Spleen (tissue), 11 donors: ENCODE measurements around the gene PELI2. TPM values are rescaled to one million over a fixed set of nuclear protein-coding genes. Genes with fewer than 3 reads are reported as not detected.

Experiments used
- DNase-seq: peaks from one replicate; pipeline ENCODE4 v3.0.0-alpha.2; 2020
- H3K27ac ChIP-seq, 8 donors: fragments of 200-600 bp; sonication (generic) in 7 of 8; 1 replicate in 4 of 8; 2 replicates in 4 of 8; pipeline versions ENCODE4 v1.5.0 to v1.8.0; 2016 to 2021; ENCODE audit warnings: inconsistent platforms in 4 of 8, mild to moderate bottlenecking in 4 of 8, moderate library complexity in 1 of 8
- H3K27me3 ChIP-seq, 7 donors: fragments of 200-600 bp; sonication (generic) in 6 of 7; replicated peaks in 1 of 7; 1 replicate in 4 of 7; 2 replicates in 3 of 7; pipeline versions ENCODE4 v1.5.0 to v1.8.0; 2016 to 2021; ENCODE audit warnings: inconsistent platforms in 3 of 7, mild to moderate bottlenecking in 1 of 7
- H3K36me3 ChIP-seq, 6 donors: fragments of 200-600 bp; sonication (generic) in 5 of 6; 1 replicate in 4 of 6; 2 replicates in 2 of 6; pipeline versions ENCODE4 v1.5.0 to v1.8.0; 2016 to 2021; ENCODE audit warnings: inconsistent platforms in 2 of 6
- H3K4me1 ChIP-seq, 6 donors: fragments of 200-600 bp; sonication (generic) in 5 of 6; 1 replicate in 3 of 6; 2 replicates in 3 of 6; pipeline versions ENCODE4 v1.5.0 to v1.8.0; 2016 to 2021; ENCODE audit warnings: inconsistent platforms in 3 of 6
- H3K4me3 ChIP-seq, 8 donors: fragments of 200-600 bp; sonication (generic) in 7 of 8; 1 replicate in 4 of 8; 2 replicates in 4 of 8; pipeline versions ENCODE4 v1.5.0 to v1.8.0; 2016 to 2021; ENCODE audit warnings: inconsistent platforms in 4 of 8, mild to moderate bottlenecking in 4 of 8, moderate library complexity in 2 of 8
- H3K9me3 ChIP-seq, 8 donors: fragments of 200-600 bp; sonication (generic) in 7 of 8; 1 replicate in 4 of 8; 2 replicates in 4 of 8; pipeline versions ENCODE4 v1.5.0 to v1.8.0; 2016 to 2021; ENCODE audit warnings: inconsistent platforms in 4 of 8
- POLR2A ChIP-seq, 3 donors: fragments of 450-650 bp; IDR thresholded peaks; one replicate each; pipeline ENCODE4 v1.5.1; 2017; ENCODE audit warnings: antibody characterized with exemption in 3 of 3, mild to moderate bottlenecking in 1 of 3
- POLR2AphosphoS5 ChIP-seq, 3 donors: sonication (generic); formaldehyde crosslinking; IDR thresholded peaks; one replicate each; pipeline ENCODE4 v1.5.1; 2017; ENCODE audit warnings: antibody characterized with exemption in 3 of 3
- WGBS, 5 donors: extraction: QIAGEN DNeasy Blood & Tissue Kit in 3 of 5; methylation state at CpG; one replicate each; pipeline versions ENCODE4 v1.1.5 to v1.1.7; 2013 to 2018; 5-methylcytosine and 5-hydroxymethylcytosine counted together
- intact Hi-C: fragments of 100-400 bp; cut with DNase I; formaldehyde crosslinking; loops from one replicate; pipeline ENCODE4 v1.15.0; 2023; ENCODE audit warnings: low total_unique reads
- polyA plus RNA-seq, 3 donors: library from polyadenylated mRNA; stranded (reverse); fragments of 200-250 nt; gene quantifications; one replicate each; pipeline ENCODE4 v1.2.1, GENCODE V29; 2013
- total RNA-seq, 7 donors: library from RNA; depleted of rRNA in 3 of 7; stranded (reverse); fragments of >200 nt in 3 of 7; fragmentation: NEBNext Ultra II Directional in 4 of 7; extraction: Animal tissue kit (Norgen Biotek cat#: 25700) in 4 of 7; gene quantifications; one replicate each; pipeline versions ENCODE4 v1.1.0 to v1.2.1, GENCODE V29; 2016 to 2021
- TF ChIP-seq, protein P1 (sequence below), 11 experiments: fragments of 200-600 bp in 7 of 11; fragments of 450-650 bp in 4 of 11; sonication (generic) in 4 of 11; IDR thresholded peaks in 8 of 11; conservative IDR thresholded peaks in 3 of 11; 1 replicate in 7 of 11; 2 replicates in 4 of 11; pipeline versions ENCODE4 v1.4.0 to v1.8.0; 2016 to 2021; ENCODE audit warnings: antibody characterized with exemption in 11 of 11, inconsistent platforms in 4 of 11, mild to moderate bottlenecking in 1 of 11
- donor health status: healthy with polysubstance abuse.
- donor health status: DM: no; HTN: no; CAD: no; lungs with moderate emphysema.
- donor health status: DM: no; HTN: no; CAD: no.
- donor health status: Bipolar disorder and iron deficiency.
- donor health status: healthy.
- donor health status: DM: no; HTN: no; CAD: no.
- donor health status: DM: yes; HTN: yes; CAD: no.

The PELI2 gene
- total and polyA plus RNA-seq, 10 donors, result 2.1 to 25.3 (median 18.0) TPM

DNA sequence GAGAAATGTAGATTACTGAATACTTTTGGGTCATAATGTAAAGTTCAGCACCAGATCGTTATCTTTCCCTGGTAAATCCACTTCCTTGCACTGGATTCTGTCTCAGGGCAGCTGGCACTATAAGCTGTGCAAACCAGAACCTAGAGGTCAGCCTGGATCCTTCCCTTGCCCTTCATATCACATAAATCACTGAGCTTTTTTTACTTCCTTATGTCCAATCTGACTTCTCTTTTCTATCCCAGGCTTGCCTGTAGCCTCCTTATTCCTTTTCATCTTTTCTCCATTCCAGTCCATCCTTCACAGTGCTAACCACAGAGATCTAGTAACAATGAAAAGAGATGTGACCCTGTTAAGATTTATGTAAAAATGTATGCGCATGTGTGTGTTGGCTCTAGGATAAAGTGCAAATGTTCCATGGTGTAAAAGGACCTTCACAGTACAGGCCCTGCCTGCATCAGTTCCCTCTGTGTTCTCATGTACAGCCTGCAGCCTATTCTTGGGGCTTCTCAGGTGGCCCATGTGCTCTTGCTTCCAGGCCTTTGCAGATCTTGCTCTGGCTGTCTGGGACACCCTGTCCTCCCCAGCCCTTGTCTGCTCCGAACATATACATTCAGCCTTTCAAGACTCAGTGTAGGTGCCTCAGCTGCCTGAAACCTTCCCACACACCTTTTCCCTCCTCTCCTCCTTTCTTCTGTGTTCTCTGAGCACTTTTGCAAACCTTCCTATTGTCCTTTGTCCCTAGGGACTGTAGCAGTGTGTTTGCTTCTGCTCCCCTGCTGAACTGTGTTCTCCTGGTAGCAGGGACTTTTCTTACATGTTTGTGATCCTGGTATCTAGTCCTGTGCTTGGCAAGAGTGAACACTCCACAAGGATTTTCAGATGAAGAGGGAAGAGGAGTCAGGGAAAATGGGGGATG, 30.0 kb downstream of the PELI2 start:
- no peak overlapping the region for H3K4me3 ChIP-seq

DNA sequence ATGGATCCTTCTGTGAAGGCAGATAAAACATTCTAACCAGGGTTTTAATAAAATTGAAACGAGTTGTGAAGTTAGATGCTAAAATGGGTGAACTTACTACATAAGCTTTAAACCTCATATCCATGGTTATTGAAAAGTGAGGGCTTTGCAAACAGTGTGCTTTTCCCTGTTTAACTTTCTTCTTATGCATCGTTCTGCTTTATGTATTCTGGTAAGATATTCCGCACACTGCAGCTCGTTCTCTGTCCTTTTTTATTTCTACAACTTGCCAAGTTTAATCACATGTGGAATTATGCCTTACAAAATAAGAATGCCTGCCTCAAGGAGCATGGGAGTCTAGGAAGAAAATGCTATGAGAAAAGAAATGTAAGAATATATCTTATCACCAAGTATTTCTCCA, 30.9 kb downstream of the PELI2 start:
- no peak for DNase-seq
- Histone ChIP-seq H3K36me3 (no peaks in the 10 kb centered on the region), H3K4me1 (peaks cover 0 to 53% (median 30%) of the 10 kb centered on the region in 6 donors), H3K4me3 (no peak overlapping the region), H3K9me3 (no peaks in the 10 kb centered on the region), H3K27me3 (no peaks in the 10 kb centered on the region), H3K27ac (no peak overlapping the region)
- TF ChIP-seq POLR2AphosphoS5 (IDR thresholded peaks at IDR 0.05) (no peak), POLR2A (IDR thresholded peaks at IDR 0.05) (no peak)
- TF ChIP-seq, protein P1, sequence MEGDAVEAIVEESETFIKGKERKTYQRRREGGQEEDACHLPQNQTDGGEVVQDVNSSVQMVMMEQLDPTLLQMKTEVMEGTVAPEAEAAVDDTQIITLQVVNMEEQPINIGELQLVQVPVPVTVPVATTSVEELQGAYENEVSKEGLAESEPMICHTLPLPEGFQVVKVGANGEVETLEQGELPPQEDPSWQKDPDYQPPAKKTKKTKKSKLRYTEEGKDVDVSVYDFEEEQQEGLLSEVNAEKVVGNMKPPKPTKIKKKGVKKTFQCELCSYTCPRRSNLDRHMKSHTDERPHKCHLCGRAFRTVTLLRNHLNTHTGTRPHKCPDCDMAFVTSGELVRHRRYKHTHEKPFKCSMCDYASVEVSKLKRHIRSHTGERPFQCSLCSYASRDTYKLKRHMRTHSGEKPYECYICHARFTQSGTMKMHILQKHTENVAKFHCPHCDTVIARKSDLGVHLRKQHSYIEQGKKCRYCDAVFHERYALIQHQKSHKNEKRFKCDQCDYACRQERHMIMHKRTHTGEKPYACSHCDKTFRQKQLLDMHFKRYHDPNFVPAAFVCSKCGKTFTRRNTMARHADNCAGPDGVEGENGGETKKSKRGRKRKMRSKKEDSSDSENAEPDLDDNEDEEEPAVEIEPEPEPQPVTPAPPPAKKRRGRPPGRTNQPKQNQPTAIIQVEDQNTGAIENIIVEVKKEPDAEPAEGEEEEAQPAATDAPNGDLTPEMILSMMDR (IDR thresholded peaks at IDR 0.05 in 8 of 11, conservative IDR thresholded peaks at IDR 0.05 in 3 of 11), result no peak
- 68 to 88% (median 77%) methylated on average over 4 of the region's 4 CpGs for WGBS, 5 donors
- intact Hi-C loops, result no loop called here

More for the DNA sequence above, 30.0 kb downstream of the PELI2 start:
- WGBS, 5 donors, result 58 to 67% (median 62%) methylated on average over 3 of the region's 3 CpGs
- H3K27ac ChIP-seq, result no peak overlapping the region
- TF ChIP-seq POLR2AphosphoS5 (IDR thresholded peaks at IDR 0.05), result no peak
- TF ChIP-seq, protein P1 (IDR thresholded peaks at IDR 0.05 in 8 of 11, conservative IDR thresholded peaks at IDR 0.05 in 3 of 11), result no peak
- TF ChIP-seq POLR2A (IDR thresholded peaks at IDR 0.05), result no peak
- H3K9me3 ChIP-seq, result no peaks in the 10 kb centered on the region
- intact Hi-C loops, result no loop called here
- no peak for DNase-seq
- H3K27me3 ChIP-seq, result no peaks in the 10 kb centered on the region
- H3K36me3 ChIP-seq, result no peaks in the 10 kb centered on the region
- H3K4me1 ChIP-seq, result peaks cover 0 to 53% (median 30%) of the 10 kb centered on the region in 6 donors

DNA sequence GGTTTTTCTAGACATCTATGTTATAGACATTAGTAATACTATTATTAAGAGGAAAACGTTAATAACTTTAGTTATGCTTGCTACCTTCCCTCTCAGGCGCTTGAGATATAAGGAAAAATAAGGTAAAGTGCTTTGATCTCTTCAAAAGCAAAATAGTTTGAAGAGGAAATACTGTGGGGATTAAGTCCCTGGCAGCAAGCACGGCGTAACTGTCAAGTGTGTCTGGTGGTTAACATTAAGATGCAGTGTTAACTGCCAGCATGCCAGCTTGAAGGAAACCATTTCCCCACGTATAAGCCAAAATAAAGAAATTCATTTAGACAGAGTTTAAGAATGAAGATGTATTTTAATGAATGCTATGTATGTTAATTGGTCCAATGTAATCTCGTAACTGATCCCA, 31.8 kb downstream of the PELI2 start:
- H3K9me3 ChIP-seq, result no peaks in the 10 kb centered on the region
- TF ChIP-seq, protein P1 (IDR thresholded peaks at IDR 0.05 in 8 of 11, conservative IDR thresholded peaks at IDR 0.05 in 3 of 11), result no peak
- TF ChIP-seq POLR2A (IDR thresholded peaks at IDR 0.05) (no peak), POLR2AphosphoS5 (IDR thresholded peaks at IDR 0.05) (no peak)

DNA sequence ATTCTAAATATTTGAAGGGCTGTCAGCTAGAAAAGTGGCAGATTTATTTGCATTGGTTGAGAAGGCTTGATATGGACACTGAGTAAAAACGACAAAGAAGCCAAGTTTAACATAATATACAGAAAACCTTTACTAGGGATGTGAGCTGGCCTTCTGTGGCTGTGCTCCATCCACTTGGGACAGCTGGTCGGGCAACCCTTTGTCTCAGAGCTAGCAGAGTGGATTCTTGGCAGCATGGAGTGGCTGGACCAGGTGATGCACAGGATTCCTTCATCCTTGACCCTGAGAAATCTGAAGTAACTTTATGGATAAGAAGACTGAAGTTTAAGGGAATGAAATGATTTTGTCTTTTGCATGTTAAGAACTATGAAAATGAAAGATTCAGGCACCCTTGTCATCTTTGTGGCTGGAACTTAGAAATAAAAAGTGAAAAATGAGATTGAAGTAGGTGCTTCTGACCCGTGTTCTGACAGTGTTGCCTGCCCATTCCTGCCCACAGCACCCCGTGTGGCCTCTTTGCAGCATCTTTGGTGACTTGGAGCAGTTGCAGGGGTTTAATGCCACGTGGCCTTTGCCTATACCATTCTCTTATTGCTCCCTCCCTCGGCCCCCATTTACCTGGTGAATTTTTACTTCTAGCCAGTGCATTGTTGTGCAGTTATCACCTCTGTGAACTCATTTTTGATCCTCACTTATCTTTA, 32.6 kb downstream of the PELI2 start:
- no peaks in the 10 kb centered on the region for H3K9me3 ChIP-seq
- H3K4me1 ChIP-seq, result peaks cover 0 to 49% (median 27%) of the 10 kb centered on the region in 6 donors
- TF ChIP-seq, protein P1 (IDR thresholded peaks at IDR 0.05 in 8 of 11, conservative IDR thresholded peaks at IDR 0.05 in 3 of 11), result no peak
- TF ChIP-seq POLR2A (IDR thresholded peaks at IDR 0.05) (no peak), POLR2AphosphoS5 (IDR thresholded peaks at IDR 0.05) (no peak)
- no peak overlapping the region for H3K4me3 ChIP-seq
- no peak for DNase-seq
- no peaks in the 10 kb centered on the region for H3K36me3 ChIP-seq
- no peaks in the 10 kb centered on the region for H3K27me3 ChIP-seq
- WGBS, 5 donors, result 53 to 68% (median 58%) methylated on average over 6 of the region's 6 CpGs
- intact Hi-C loops, result no loop called here
- no peak overlapping the region for H3K27ac ChIP-seq

More for the DNA sequence above, 31.8 kb downstream of the PELI2 start:
- no peak overlapping the region for H3K27ac ChIP-seq
- no peaks in the 10 kb centered on the region for H3K36me3 ChIP-seq
- intact Hi-C loops, result no loop called here
- WGBS, 5 donors, result 38 to 54% (median 43%) methylated on average over 6 of the region's 6 CpGs
- DNase-seq, result no peak
- H3K4me3 ChIP-seq, result no peak overlapping the region
- H3K27me3 ChIP-seq, result no peaks in the 10 kb centered on the region
- peaks cover 0 to 51% (median 30%) of the 10 kb centered on the region in 6 donors for H3K4me1 ChIP-seq
